ENCODE measurements around the gene PCP2.
"Not testable (repeated sequence)": the region's sequence is repeated elsewhere in the genome, so short reads cannot be mapped to it uniquely, and the experiment has no call there.

The PCP2 gene

GRCh38 chr19:7661744-7662538 is 28.4 kb upstream of the PCP2 start:
- no peak for DNase-seq

GRCh38 chr19:7658219-7658686 is 24.7 kb upstream of the PCP2 start:
- peak; percentile 66 to 84 for DNase-seq

GRCh38 chr19:7657131-7657751 is 23.7 kb upstream of the PCP2 start:
- no peak for DNase-seq

GRCh38 chr19:7655581-7655980 is 22.1 kb upstream of the PCP2 start:
- DNase-seq = no peak

- no peak for DNase-seq
These were observed 20.9 kb upstream of the PCP2 start for GRCh38 chr19:7654401-7654800.

- DNase-seq = peak; percentile 66 to 82
These were observed 18.6 kb upstream of the PCP2 start for GRCh38 chr19:7652061-7652641.

GRCh38 chr19:7650148-7650547 is 16.6 kb upstream of the PCP2 start:
- no peak for DNase-seq

GRCh38 chr19:7648265-7649014 is 14.9 kb upstream of the PCP2 start:
- no peak for DNase-seq

- DNase-seq = no peak
These were observed 13.6 kb upstream of the PCP2 start for GRCh38 chr19:7647156-7647555.

- no peak for DNase-seq
These were observed 12.8 kb upstream of the PCP2 start for GRCh38 chr19:7646426-7646700.

- no peak for DNase-seq
These were observed 12.3 kb upstream of the PCP2 start for GRCh38 chr19:7645656-7646425.

GRCh38 chr19:7645163-7645562 is 11.6 kb upstream of the PCP2 start:
- no peak for DNase-seq

- DNase-seq = no peak
These were observed 11.0 kb upstream of the PCP2 start for GRCh38 chr19:7644550-7644877.

GRCh38 chr19:7643629-7644549 is 10.4 kb upstream of the PCP2 start:
- not testable (repeated sequence) for DNase-seq

- DNase-seq = no peak
These were observed 9.5 kb upstream of the PCP2 start for GRCh38 chr19:7643031-7643415.

GRCh38 chr19:7642295-7643030 is 8.9 kb upstream of the PCP2 start:
- DNase-seq = no peak

- no peak for DNase-seq
These were observed 8.1 kb upstream of the PCP2 start for GRCh38 chr19:7641290-7642276.

- DNase-seq = no peak
These were observed 7.3 kb upstream of the PCP2 start for GRCh38 chr19:7640803-7641202.

- DNase-seq = no peak
These were observed 6.4 kb upstream of the PCP2 start for GRCh38 chr19:7639863-7640348.

Measured in NCI-H524 (cell line).